22Rv1 (cell line): ENCODE measurements around the gene ZNF579.

ENCODE experiments used
- H3K27ac ChIP-seq: fragments of 450-650 bp; 2 replicates; pipeline ENCODE4 v1.5.1; 2017
- CTCF ChIP-seq: fragments of 450-650 bp; IDR thresholded peaks from 2 replicates; pipeline ENCODE4 v1.5.1; 2017; ENCODE audit warnings: mild to moderate bottlenecking
- ZFX ChIP-seq: fragments of 450-650 bp; IDR thresholded peaks from 2 replicates; pipeline ENCODE4 v1.6.1; 2017; ENCODE audit warnings: antibody characterized with exemption, borderline replicate concordance

ZNF579 gene

GRCh38 chr19:55615543-55616394, 35.1 kb upstream of the ZNF579 start:
- no peak for TF ChIP-seq CTCF
- TF ChIP-seq ZFX = no peak
- no peak overlapping the region for H3K27ac ChIP-seq

DNA sequence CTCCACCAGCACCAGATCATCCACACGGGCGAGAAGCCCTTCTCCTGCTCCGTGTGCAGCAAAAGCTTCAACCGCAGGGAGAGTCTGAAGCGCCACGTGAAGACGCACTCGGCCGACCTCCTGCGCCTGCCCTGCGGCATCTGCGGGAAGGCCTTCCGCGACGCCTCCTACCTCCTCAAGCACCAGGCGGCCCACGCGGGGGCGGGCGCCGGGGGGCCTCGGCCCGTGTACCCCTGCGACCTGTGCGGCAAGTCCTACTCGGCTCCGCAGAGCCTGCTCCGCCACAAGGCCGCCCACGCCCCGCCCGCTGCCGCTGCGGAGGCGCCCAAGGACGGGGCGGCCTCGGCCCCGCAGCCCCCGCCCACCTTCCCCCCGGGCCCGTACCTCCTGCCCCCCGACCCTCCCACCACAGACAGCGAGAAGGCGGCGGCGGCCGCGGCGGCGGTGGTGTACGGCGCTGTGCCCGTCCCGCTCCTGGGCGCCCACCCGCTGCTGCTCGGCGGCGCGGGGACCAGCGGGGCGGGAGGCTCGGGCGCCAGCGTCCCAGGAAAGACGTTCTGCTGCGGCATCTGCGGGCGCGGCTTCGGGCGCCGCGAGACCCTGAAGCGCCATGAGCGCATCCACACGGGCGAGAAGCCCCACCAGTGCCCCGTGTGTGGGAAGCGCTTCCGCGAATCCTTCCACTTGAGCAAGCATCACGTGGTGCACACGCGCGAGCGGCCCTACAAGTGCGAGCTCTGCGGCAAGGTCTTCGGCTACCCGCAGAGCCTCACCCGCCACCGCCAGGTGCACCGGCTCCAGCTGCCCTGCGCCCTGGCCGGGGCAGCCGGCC, 34.3 kb upstream of the ZNF579 start:
- TF ChIP-seq ZFX = no peak
- TF ChIP-seq CTCF = no peak
- no peak overlapping the region for H3K27ac ChIP-seq

DNA sequence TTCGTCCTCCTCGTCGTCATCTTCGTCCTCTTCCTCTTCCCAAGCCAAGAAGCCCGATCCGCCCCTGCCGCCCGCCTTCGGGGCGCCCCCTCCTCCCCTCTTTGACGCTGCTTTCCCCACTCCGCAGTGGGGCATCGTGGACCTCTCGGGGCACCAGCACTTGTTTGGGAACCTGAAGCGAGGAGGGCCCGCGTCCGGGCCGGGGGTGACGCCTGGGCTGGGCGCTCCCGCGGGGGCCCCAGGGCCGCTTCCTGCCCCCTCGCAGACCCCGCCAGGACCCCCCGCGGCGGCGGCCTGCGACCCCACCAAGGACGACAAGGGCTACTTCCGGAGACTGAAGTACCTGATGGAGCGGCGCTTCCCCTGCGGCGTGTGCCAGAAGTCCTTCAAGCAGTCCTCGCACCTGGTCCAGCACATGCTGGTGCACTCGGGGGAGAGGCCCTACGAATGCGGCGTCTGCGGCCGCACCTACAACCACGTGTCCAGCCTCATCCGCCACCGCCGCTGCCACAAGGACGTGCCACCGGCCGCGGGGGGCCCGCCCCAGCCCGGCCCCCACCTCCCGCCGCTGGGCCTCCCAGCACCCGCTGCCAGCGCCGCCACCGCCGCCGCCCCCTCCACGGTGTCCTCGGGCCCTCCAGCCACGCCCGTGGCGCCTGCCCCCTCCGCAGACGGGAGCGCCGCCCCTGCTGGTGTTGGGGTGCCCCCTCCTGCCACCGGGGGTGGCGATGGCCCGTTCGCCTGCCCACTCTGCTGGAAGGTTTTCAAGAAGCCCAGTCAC, 33.5 kb upstream of the ZNF579 start:
- no peak for TF ChIP-seq CTCF
- no peak for TF ChIP-seq ZFX
- H3K27ac ChIP-seq = no peak overlapping the region

- no peak overlapping the region for H3K27ac ChIP-seq
- no peak for TF ChIP-seq ZFX
- no peak for TF ChIP-seq CTCF
Measured at GRCh38 chr19:55613396-55613795, 32.7 kb upstream of the ZNF579 start.

DNA sequence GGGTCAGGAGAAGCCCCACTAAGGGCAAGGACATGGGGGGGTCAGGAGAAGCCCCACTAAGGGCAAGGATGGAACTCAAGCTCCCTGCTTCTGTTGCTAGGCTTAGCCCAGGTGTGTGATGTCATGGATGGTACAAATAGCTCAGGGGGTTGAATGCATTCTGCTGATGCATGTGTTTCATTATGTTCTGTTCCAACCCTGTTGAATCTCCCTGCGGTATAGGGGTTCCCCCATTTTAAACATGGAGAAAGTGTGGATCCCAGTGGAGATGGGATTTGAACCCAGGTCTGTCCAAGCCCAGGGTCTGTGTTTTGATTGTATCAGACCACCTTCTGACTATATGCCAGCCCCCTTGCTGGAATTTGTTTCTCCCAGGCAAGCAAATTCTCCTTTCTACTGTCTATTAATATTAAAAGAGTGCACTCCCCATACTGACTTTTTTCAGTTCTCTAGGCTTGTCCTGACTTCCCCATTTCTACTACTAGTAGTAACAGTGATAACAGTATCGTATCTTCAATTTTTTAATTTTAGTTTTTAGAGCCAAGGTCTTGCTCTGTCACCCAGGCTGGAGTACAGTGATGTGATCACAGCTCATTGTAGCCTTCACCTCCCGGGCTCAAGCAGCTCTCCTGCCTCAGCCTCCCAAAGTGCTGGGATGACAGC, 31.5 kb upstream of the ZNF579 start:
- TF ChIP-seq CTCF (no peak), ZFX (no peak)
- no peak overlapping the region for H3K27ac ChIP-seq

DNA sequence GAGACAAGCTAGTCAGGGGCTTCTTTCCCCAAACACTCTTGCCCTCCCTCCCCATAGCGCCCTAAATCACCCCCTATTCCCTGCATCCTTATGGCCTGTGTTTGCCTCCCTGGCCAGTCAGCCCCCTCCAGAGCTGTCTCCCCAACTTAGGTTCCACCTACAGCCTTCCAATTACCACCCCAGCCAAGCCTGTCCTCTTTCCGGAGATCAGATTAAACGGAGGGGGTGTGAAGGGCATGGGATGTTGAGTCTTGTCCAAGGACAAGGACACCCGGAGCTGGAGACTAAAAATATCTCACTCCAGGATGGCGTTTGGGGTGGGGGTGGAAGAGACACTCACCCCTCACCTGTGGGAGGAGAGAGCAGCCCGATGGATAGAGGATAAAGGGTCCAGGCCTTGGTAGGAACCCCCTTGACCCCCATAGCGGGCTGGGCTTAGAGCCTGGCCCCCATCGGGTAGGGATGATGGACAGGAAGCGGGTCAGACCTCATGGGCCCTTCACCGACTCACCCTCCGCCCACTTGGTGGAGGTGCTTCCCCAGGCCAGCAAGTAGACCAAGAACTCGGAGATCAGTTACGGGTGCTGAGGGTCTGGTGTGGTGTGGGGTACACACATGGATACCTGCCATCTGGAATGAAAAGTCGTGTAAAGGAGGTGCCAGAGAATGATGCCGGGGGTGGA, 30.8 kb upstream of the ZNF579 start:
- TF ChIP-seq ZFX (no peak), CTCF (no peak)

More for the DNA sequence above, 30.8 kb upstream of the ZNF579 start:
- no peak overlapping the region for H3K27ac ChIP-seq
